Activated naive CD8-positive, alpha-beta T cell treated with anti-CD3 and anti-CD28 coated beads, Interleukin-2, amount 50 U/mL, for 24 hours (primary cell): ENCODE measurements around the gene CPLX3.

Experiments used
- ATAC-seq: fragments of 150-1000 bp; cut with Tn5 transposase; one replicate; pipeline ENCODE4 v1.10.0; 2021
- DNase-seq: peaks from one replicate; pipeline ENCODE4 v3.0.0; 2021
- H3K27ac Mint-ChIP-seq: one replicate; pipeline ENCODE4 v1.8.0; 2021; ENCODE audit warnings: mild to moderate bottlenecking, mixed read lengths
- H3K27me3 Mint-ChIP-seq: one replicate; pipeline ENCODE4 v1.8.0; 2021; ENCODE audit warnings: mixed read lengths
- H3K36me3 Mint-ChIP-seq: one replicate; pipeline ENCODE4 v1.8.0; 2021; ENCODE audit warnings: low read depth, mixed read lengths
- H3K4me1 Mint-ChIP-seq: one replicate; pipeline ENCODE4 v1.8.0; 2021; ENCODE audit warnings: mixed read lengths
- H3K4me3 Mint-ChIP-seq: one replicate; pipeline ENCODE4 v1.8.0; 2021; ENCODE audit warnings: mild to moderate bottlenecking, moderate library complexity, mixed read lengths
- H3K9me3 Mint-ChIP-seq: one replicate; pipeline ENCODE4 v1.8.0; 2021; ENCODE audit warnings: mixed read lengths

CPLX3 gene

DNA sequence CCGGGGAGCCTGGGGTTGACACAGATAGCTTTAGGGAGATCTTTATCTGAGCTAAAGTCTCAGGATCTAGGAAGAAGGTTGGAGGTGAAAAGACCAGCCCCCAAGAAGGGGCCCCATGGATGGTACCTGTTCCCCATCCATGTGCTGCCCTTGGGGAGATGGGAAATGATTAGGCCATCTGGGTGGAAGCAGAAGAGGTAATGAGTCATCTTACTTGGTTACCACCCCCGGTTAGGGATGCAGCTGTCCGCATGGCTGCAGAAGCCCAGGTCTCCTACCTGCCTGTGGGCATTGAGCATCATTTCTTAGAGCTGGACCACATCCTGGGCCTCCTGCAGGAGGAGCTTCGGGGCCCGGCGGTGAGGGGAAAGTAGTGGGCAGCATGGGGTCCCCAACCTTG is 3.1 kb upstream of the CPLX3 start:
- H3K27me3 Mint-ChIP-seq, result peaks cover 26% of the 10 kb centered on the region
- ATAC-seq, result no peak
- H3K9me3 Mint-ChIP-seq, result no peaks in the 10 kb centered on the region
- no peaks in the 10 kb centered on the region for H3K36me3 Mint-ChIP-seq
- no peak for DNase-seq
- H3K4me3 Mint-ChIP-seq, result no peak overlapping the region
- peaks cover 10% of the 10 kb centered on the region for H3K4me1 Mint-ChIP-seq
- H3K27ac Mint-ChIP-seq, result no peak overlapping the region

DNA sequence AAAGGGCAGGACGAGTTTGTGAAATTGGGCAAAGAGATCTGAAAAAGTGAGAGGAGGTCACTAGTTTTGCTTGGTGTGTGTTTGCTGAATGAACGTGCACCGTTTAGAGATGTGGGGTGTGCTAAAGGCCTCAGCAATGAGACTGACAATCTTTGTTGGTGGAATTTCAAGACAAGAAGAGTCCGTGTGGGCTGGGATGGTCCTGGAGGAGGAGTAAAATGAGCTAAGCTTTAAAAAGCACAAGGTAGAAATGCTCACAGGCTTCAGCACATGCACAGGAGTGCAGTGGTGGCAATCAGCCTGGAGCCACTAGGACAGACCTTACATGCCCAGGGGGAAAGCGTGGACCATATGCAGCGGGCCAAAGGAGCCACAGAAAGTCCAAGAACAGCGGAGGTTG is 1.5 kb upstream of the CPLX3 start:
- DNase-seq, result no peak
- Mint-ChIP-seq H3K27ac (no peak overlapping the region), H3K4me3 (no peak overlapping the region), H3K9me3 (no peaks in the 10 kb centered on the region), H3K4me1 (peaks cover 2% of the 10 kb centered on the region), H3K36me3 (no peaks in the 10 kb centered on the region), H3K27me3 (peaks cover 34% of the 10 kb centered on the region)
- no peak for ATAC-seq

DNA sequence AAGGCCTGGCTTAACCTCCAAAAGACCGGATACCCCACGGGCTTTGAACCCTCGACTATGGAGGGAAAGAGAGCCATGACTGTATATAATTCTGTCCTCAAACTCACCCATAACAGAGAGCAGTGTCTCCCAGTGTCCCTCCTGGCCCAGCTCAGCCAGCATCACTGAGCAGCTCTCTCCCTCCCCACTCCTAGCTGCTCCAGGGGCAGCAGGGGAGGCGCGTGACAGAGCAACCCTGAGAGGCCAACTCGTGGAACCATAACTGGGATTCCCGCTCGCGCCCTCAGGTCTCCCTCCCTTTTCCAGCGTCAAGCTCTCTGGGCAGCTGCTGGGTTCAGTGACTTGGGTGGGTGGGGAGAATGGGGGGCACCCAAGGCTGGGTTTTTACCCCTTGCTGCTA is 561 bp upstream of the CPLX3 start:
- peaks cover 2% of the 10 kb centered on the region for H3K4me1 Mint-ChIP-seq
- no peak overlapping the region for H3K27ac Mint-ChIP-seq
- H3K4me3 Mint-ChIP-seq, result no peak overlapping the region
- no peaks in the 10 kb centered on the region for H3K9me3 Mint-ChIP-seq
- no peak for DNase-seq
- H3K27me3 Mint-ChIP-seq, result peaks cover 38% of the 10 kb centered on the region
- H3K36me3 Mint-ChIP-seq, result no peaks in the 10 kb centered on the region
- no peak for ATAC-seq

- H3K27me3 Mint-ChIP-seq, result peaks cover 38% of the 10 kb centered on the region
- H3K4me1 Mint-ChIP-seq, result no peaks in the 10 kb centered on the region
- no peak for ATAC-seq
- no peak overlapping the region for H3K27ac Mint-ChIP-seq
- no peaks in the 10 kb centered on the region for H3K36me3 Mint-ChIP-seq
- H3K9me3 Mint-ChIP-seq, result no peaks in the 10 kb centered on the region
- no peak overlapping the region for H3K4me3 Mint-ChIP-seq
- no peak for DNase-seq
Measured at GRCh38 chr15:74826921-74827320, 494 bp downstream of the CPLX3 start.

DNA sequence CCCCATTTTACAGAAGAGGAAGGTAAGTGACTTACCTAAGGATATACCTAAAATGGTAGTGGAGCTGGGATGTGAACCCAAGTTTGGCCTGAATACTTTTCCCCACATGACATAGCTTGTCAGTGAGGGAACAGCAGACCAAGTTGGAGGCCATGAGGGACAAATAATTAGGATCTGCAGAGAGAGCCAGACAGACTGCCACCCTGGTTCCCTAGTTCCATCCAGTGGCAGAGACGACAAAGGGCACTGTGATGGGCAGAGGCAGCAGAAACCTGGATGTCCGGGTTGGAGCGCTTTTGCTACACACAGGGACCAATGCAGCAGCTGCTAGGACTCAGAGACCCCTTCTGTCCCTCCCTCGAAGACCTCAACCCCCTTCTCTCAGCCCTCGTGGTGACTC is 1.2 kb downstream of the CPLX3 start:
- no peak for ATAC-seq

DNA sequence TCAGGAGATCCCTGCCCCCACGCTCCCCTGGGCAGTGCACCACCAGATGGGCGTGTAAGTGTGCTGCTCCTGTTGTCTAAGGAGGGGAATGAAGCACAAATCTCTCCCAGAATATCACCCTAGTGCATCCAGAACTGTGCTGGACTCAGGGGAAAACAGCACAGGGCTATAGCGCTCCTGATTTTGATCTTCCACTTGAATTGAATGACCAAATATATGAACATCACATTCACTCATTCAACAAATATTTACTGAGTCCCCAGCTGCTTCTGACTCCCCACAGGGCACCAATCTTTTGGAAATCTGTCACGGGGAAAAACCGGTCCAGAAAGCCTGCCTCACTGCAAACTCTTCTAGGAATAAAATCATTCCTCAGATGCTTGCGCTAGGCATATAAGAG is 2.4 kb downstream of the CPLX3 start:
- Mint-ChIP-seq H3K27me3 (peaks cover 38% of the 10 kb centered on the region), H3K4me1 (no peaks in the 10 kb centered on the region), H3K9me3 (no peaks in the 10 kb centered on the region), H3K4me3 (no peak overlapping the region), H3K27ac (no peak overlapping the region), H3K36me3 (no peaks in the 10 kb centered on the region)
- ATAC-seq (no peak), DNase-seq (no peak)

More for the DNA sequence above, 1.2 kb downstream of the CPLX3 start:
- H3K4me3 Mint-ChIP-seq, result no peak overlapping the region
- peaks cover 38% of the 10 kb centered on the region for H3K27me3 Mint-ChIP-seq
- no peaks in the 10 kb centered on the region for H3K4me1 Mint-ChIP-seq
- no peaks in the 10 kb centered on the region for H3K36me3 Mint-ChIP-seq
- H3K27ac Mint-ChIP-seq, result no peak overlapping the region
- DNase-seq, result no peak
- no peaks in the 10 kb centered on the region for H3K9me3 Mint-ChIP-seq

- peak; percentile 79 for ATAC-seq
- H3K36me3 Mint-ChIP-seq, result no peaks in the 10 kb centered on the region
- H3K4me1 Mint-ChIP-seq, result no peaks in the 10 kb centered on the region
- H3K9me3 Mint-ChIP-seq, result no peaks in the 10 kb centered on the region
- no peak for DNase-seq
- no peak overlapping the region for H3K27ac Mint-ChIP-seq
- no peak overlapping the region for H3K4me3 Mint-ChIP-seq
- H3K27me3 Mint-ChIP-seq, result peaks cover 36% of the 10 kb centered on the region
Measured at GRCh38 chr15:74829486-74829885, 3.1 kb downstream of the CPLX3 start.

- Mint-ChIP-seq H3K4me1 (no peaks in the 10 kb centered on the region), H3K36me3 (peaks cover 1% of the 10 kb centered on the region), H3K9me3 (no peaks in the 10 kb centered on the region), H3K27me3 (peaks cover 33% of the 10 kb centered on the region), H3K4me3 (no peak overlapping the region), H3K27ac (no peak overlapping the region)
- ATAC-seq, result no peak
- no peak for DNase-seq
Measured at GRCh38 chr15:74829991-74830390, 3.6 kb downstream of the CPLX3 start.

- no peak for ATAC-seq
- H3K36me3 Mint-ChIP-seq, result peaks cover 4% of the 10 kb centered on the region
- H3K4me3 Mint-ChIP-seq, result no peak overlapping the region
Measured at GRCh38 chr15:74830868-74831267, 4.4 kb downstream of the CPLX3 start.

GRCh38 chr15:74831813-74832495 is 5.5 kb downstream of the CPLX3 start:
- Mint-ChIP-seq H3K4me3 (no peak overlapping the region), H3K4me1 (no peaks in the 10 kb centered on the region), H3K9me3 (no peaks in the 10 kb centered on the region), H3K27ac (no peak overlapping the region), H3K36me3 (peaks cover 4% of the 10 kb centered on the region), H3K27me3 (peaks cover 26% of the 10 kb centered on the region)
- DNase-seq (no peak), ATAC-seq (no peak)

More at GRCh38 chr15:74830868-74831267, 4.4 kb downstream of the CPLX3 start:
- peaks cover 27% of the 10 kb centered on the region for H3K27me3 Mint-ChIP-seq
- no peak for DNase-seq
- no peaks in the 10 kb centered on the region for H3K9me3 Mint-ChIP-seq
- H3K4me1 Mint-ChIP-seq, result no peaks in the 10 kb centered on the region
- no peak overlapping the region for H3K27ac Mint-ChIP-seq

GRCh38 chr15:74832826-74833225 is 6.4 kb downstream of the CPLX3 start:
- H3K27ac Mint-ChIP-seq, result no peak overlapping the region
- H3K4me3 Mint-ChIP-seq, result no peak overlapping the region
- H3K4me1 Mint-ChIP-seq, result no peaks in the 10 kb centered on the region
- H3K36me3 Mint-ChIP-seq, result peaks cover 6% of the 10 kb centered on the region
- ATAC-seq (no peak), DNase-seq (no peak)
- H3K27me3 Mint-ChIP-seq, result peaks cover 17% of the 10 kb centered on the region
- H3K9me3 Mint-ChIP-seq, result no peaks in the 10 kb centered on the region

DNA sequence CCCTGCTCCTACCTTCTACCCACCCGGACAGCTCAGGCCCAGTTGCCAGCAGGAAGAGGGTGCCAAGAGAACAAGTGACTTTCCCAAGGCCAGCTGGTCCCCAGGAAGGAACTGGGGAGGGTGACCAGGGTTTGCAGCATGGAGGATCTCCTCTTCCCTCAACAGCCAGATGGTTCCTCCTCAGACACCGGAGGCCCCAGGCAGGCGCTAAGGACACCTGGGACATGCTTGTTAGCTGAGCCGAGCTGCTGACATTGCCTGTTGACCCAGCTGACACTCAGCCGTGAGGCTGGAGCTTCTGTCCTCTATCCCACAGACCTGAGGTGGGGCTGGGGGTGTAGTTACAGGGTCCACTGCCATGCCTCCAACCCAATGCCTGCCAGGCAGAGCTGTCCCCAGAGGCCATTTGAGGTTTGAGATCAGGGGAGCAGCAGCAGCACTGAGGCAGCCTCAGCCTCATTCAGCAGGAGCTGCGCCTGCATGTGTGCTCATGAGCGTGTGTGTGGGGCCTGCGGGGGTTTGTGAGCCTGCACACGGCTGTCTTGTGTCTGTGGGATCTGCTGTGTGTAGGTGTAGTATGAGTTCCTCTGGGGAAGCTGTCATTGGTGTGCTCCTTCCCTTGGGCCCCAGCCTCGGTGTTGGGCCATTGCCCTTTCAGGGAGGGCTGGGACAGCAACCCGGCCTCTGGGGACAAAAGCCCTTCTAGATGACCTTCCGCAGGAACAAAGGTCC is 7.1 kb downstream of the CPLX3 start:
- H3K9me3 Mint-ChIP-seq, result no peaks in the 10 kb centered on the region
- H3K4me1 Mint-ChIP-seq, result no peaks in the 10 kb centered on the region
- H3K4me3 Mint-ChIP-seq, result no peak overlapping the region
- peaks cover 10% of the 10 kb centered on the region for H3K27me3 Mint-ChIP-seq
- ATAC-seq (no peak), DNase-seq (no peak)
- no peak overlapping the region for H3K27ac Mint-ChIP-seq
- H3K36me3 Mint-ChIP-seq, result peaks cover 6% of the 10 kb centered on the region

DNA sequence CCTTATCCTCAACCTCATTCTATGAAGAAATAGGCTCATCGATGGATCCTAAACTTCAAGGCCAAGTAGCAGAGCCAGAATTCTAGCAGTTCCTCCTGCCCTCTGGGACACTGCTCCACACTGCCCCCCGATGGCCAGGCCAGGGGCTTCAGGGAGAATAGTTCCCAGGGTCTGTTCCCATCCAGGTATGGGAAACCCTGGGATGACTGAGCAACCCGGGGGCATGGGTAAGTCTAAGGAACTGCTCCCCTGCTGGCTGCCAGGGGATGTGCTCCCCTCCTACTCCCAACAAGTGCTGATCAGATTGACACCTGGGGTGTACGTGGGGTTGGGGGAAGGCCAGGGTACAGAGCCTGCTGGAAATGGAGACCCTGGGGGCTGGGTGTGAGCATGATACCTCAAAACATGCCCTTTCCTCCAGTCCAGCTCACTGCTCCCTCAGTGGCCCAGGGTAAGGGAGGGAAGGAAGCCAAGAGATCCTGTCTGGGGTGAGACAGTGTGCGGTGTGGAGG is 8.9 kb downstream of the CPLX3 start:
- Mint-ChIP-seq H3K9me3 (no peaks in the 10 kb centered on the region), H3K36me3 (peaks cover 6% of the 10 kb centered on the region), H3K4me1 (no peaks in the 10 kb centered on the region), H3K27ac (peak overlapping the region; percentile 19), H3K27me3 (peaks cover 2% of the 10 kb centered on the region), H3K4me3 (no peak overlapping the region)
- peak; percentile 69 for DNase-seq
- ATAC-seq, result peak; percentile 36

GRCh38 chr15:74836846-74837245 is 10.4 kb downstream of the CPLX3 start:
- Mint-ChIP-seq H3K4me1 (peaks cover 12% of the 10 kb centered on the region), H3K27me3 (no peaks in the 10 kb centered on the region), H3K9me3 (no peaks in the 10 kb centered on the region), H3K36me3 (peaks cover 8% of the 10 kb centered on the region), H3K4me3 (no peak overlapping the region), H3K27ac (no peak overlapping the region)
- ATAC-seq, result no peak
- DNase-seq, result no peak

- Mint-ChIP-seq H3K36me3 (peaks cover 8% of the 10 kb centered on the region), H3K27ac (no peak overlapping the region), H3K4me3 (no peak overlapping the region)
Measured at GRCh38 chr15:74837482-74838136, 11.2 kb downstream of the CPLX3 start.

More at GRCh38 chr15:74837482-74838136, 11.2 kb downstream of the CPLX3 start:
- Mint-ChIP-seq H3K9me3 (no peaks in the 10 kb centered on the region), H3K4me1 (peaks cover 20% of the 10 kb centered on the region), H3K27me3 (no peaks in the 10 kb centered on the region)
- ATAC-seq (no peak), DNase-seq (no peak)
